ENCODE measurements around the gene GRIA1. TPM values are rescaled to one million over a fixed set of nuclear protein-coding genes. Genes with fewer than 3 reads are reported as not detected.

GRIA1 gene
- total RNA-seq, 4 donors from 2014 or later = 0.27 to 1.9 (median 0.99) TPM

GRCh38 chr5:153491856-153492255, 1.4 kb downstream of the GRIA1 start:
- Histone ChIP-seq H3K4me1 (peaks cover 0 to 11% (median 0%) of the 10 kb centered on the region in 3 donors), H3K27me3 (peaks cover 56% of the 10 kb centered on the region), H3K4me3 (no peak overlapping the region), H3K27ac (no peak overlapping the region), H3K9me3 (no peaks in the 10 kb centered on the region), H3K36me3 (no peaks in the 10 kb centered on the region)
- 36 to 81% methylated on average over 5 to 6 of the region's 8 CpGs for WGBS, 2 donors (ENCODE audit: low coverage in 1 of 2)
- TF ChIP-seq CTCF (IDR thresholded peaks at IDR 0.05) (no peak), POLR2A (IDR thresholded peaks at IDR 0.05) (no peak), POLR2AphosphoS5 (IDR thresholded peaks at IDR 0.05) (no peak)
- ATAC-seq = no peak

GRCh38 chr5:153496835-153497234, 6.4 kb downstream of the GRIA1 start:
- Histone ChIP-seq H3K36me3 (no peaks in the 10 kb centered on the region), H3K9me3 (no peaks in the 10 kb centered on the region), H3K4me3 (no peak overlapping the region), H3K4me1 (no peaks in the 10 kb centered on the region), H3K27ac (no peak overlapping the region), H3K27me3 (peaks cover 18% of the 10 kb centered on the region)
- 53 to 60% methylated on average over 1 of the region's 1 CpG for WGBS, 2 donors (ENCODE audit: low coverage in 1 of 2)
- no peak for ATAC-seq
- TF ChIP-seq CTCF (IDR thresholded peaks at IDR 0.05) = peak; percentile 36 to 72 (median 56)
- TF ChIP-seq POLR2A (IDR thresholded peaks at IDR 0.05) = no peak

- no peak for ATAC-seq
Observed at GRCh38 chr5:153498516-153498915, 8.0 kb downstream of the GRIA1 start.

GRCh38 chr5:153500178-153500577, 9.7 kb downstream of the GRIA1 start:
- WGBS, 2 donors (ENCODE audit: low coverage in 1 of 2) = 73 to 92% methylated on average over 2 of the region's 2 CpGs
- no peak for ATAC-seq
- Histone ChIP-seq H3K36me3 (no peaks in the 10 kb centered on the region), H3K9me3 (no peaks in the 10 kb centered on the region), H3K27me3 (no peaks in the 10 kb centered on the region), H3K4me1 (no peaks in the 10 kb centered on the region), H3K27ac (no peak overlapping the region), H3K4me3 (no peak overlapping the region)
- TF ChIP-seq EP300 (IDR thresholded peaks at IDR 0.05) (no peak), POLR2A (IDR thresholded peaks at IDR 0.05) (no peak), CTCF (IDR thresholded peaks at IDR 0.05) (no peak)

More at GRCh38 chr5:153498516-153498915, 8.0 kb downstream of the GRIA1 start:
- Histone ChIP-seq H3K27ac (no peak overlapping the region), H3K36me3 (no peaks in the 10 kb centered on the region), H3K9me3 (no peaks in the 10 kb centered on the region), H3K4me1 (no peaks in the 10 kb centered on the region), H3K27me3 (peaks cover 2% of the 10 kb centered on the region), H3K4me3 (no peak overlapping the region)
- no peak for TF ChIP-seq POLR2A (IDR thresholded peaks at IDR 0.05)
- no peak for TF ChIP-seq CTCF (IDR thresholded peaks at IDR 0.05)
- TF ChIP-seq POLR2AphosphoS5 (IDR thresholded peaks at IDR 0.05) = no peak
- TF ChIP-seq EP300 (IDR thresholded peaks at IDR 0.05) = no peak

GRCh38 chr5:153504726-153505125, 14.3 kb downstream of the GRIA1 start:
- no peak for ATAC-seq
- no peak overlapping the region for H3K4me3 ChIP-seq
- TF ChIP-seq CTCF (IDR thresholded peaks at IDR 0.05) (no peak), POLR2AphosphoS5 (IDR thresholded peaks at IDR 0.05) (no peak), POLR2A (IDR thresholded peaks at IDR 0.05) (no peak), EP300 (IDR thresholded peaks at IDR 0.05) (no peak)
- H3K36me3 ChIP-seq = no peaks in the 10 kb centered on the region
- no peak overlapping the region for H3K27ac ChIP-seq
- 83 to 100% methylated on average over 1 to 3 of the region's 3 CpGs for WGBS, 2 donors (ENCODE audit: low coverage in 1 of 2)
- H3K9me3 ChIP-seq = no peaks in the 10 kb centered on the region
- no peaks in the 10 kb centered on the region for H3K27me3 ChIP-seq
- H3K4me1 ChIP-seq = no peaks in the 10 kb centered on the region

Measured in gastroesophageal sphincter (tissue), 4 donors.